H1 (cell line): ENCODE results near the gene CFAP97D1. TPM values are rescaled to one million over a fixed set of nuclear protein-coding genes. Genes with fewer than 3 reads are reported as not detected.

Source experiments
- CTCF ChIA-PET: fragments of 300-600 bp; sonication (Branson Sonifier 250); formaldehyde crosslinking; loops from one replicate; lab custom pipeline; 2021; ENCODE audit not compliant: partially characterized antibody; lab: Charles Lee
- POLR2A ChIA-PET: fragments of 300-600 bp; sonication (Branson Sonifier 250); formaldehyde crosslinking; loops from one replicate; lab custom pipeline; 2021; ENCODE audit warnings: inconsistent platforms; ENCODE audit not compliant: partially characterized antibody; lab: Charles Lee
- DNase-seq, 2 experiments: peaks; one replicate each; pipeline versions ENCODE4 v3.0.0 to v3.0.0-alpha.2; 2010 to 2022; ENCODE audit warnings: low spot score in 2 of 2, low read depth in 1 of 2, mixed read lengths in 1 of 2
- FAIRE-seq: peaks from 2 replicates; lab custom pipeline; 2011; peaks lifted over from hg19 to GRCh38; lab: Jason Lieb, UNC
- H2AFZ ChIP-seq: 2 replicates; pipeline ENCODE4 v1.8.1; 2012; ENCODE audit warnings: low read length, inconsistent platforms
- H2AK5ac ChIP-seq: 2 replicates; pipeline ENCODE4 v1.6.1; 2013; ENCODE audit warnings: low read depth, low read length
- H2BK120ac ChIP-seq: replicated peaks from 2 replicates; pipeline ENCODE3; 2013; ENCODE audit warnings: low read depth, low read length, inconsistent platforms
- H2BK12ac ChIP-seq: 2 replicates; pipeline ENCODE4 v1.6.1; 2013; ENCODE audit warnings: low read depth, low read length
- H2BK15ac ChIP-seq: 2 replicates; pipeline ENCODE4 v1.6.1; 2013; ENCODE audit warnings: low read length
- H2BK20ac ChIP-seq: 2 replicates; pipeline ENCODE4 v1.6.1; 2013; ENCODE audit warnings: low read length
- H2BK5ac ChIP-seq: 2 replicates; pipeline ENCODE4 v1.6.1; 2013; ENCODE audit warnings: low read depth, low read length
- H3K14ac ChIP-seq: 2 replicates; pipeline ENCODE4 v1.6.1; 2013; ENCODE audit warnings: inconsistent platforms; ENCODE audit not compliant: insufficient read length
- H3K18ac ChIP-seq: 2 replicates; pipeline ENCODE4 v1.6.1; 2013; ENCODE audit warnings: low read length; ENCODE audit errors: extremely low read depth
- H3K23ac ChIP-seq: 2 replicates; pipeline ENCODE4 v1.6.1; 2013; ENCODE audit warnings: inconsistent platforms; ENCODE audit not compliant: insufficient read length
- H3K23me2 ChIP-seq: 2 replicates; pipeline ENCODE4 v1.6.1; 2013; ENCODE audit warnings: low read depth, low read length
- H3K27ac ChIP-seq: 2 replicates; pipeline ENCODE4 v1.6.1; 2011; ENCODE audit warnings: low read depth, low read length, inconsistent platforms
- H3K27me3 ChIP-seq, 4 experiments: replicated peaks in 1 of 4; 1 replicate in 1 of 4; 2 replicates in 3 of 4; pipeline versions ENCODE4 v1.6.1 to v1.8.1; 2011 to 2013; ENCODE audit warnings: low read length in 3 of 4, mild to moderate bottlenecking in 3 of 4, inconsistent platforms in 2 of 4, mixed read lengths in 2 of 4, moderate library complexity in 1 of 4; ENCODE audit not compliant: control insufficient read depth in 3 of 4, insufficient read depth in 3 of 4; ENCODE audit errors: extremely low read depth in 1 of 4
- H3K36me3 ChIP-seq, 4 experiments: 2 replicates each; pipeline versions ENCODE4 v1.6.1 to v1.8.1; 2011 to 2013; ENCODE audit warnings: mild to moderate bottlenecking in 4 of 4, low read length in 3 of 4, moderate library complexity in 2 of 4, control low read depth in 1 of 4, inconsistent platforms in 1 of 4; ENCODE audit not compliant: insufficient read depth in 4 of 4, control insufficient read depth in 2 of 4
- H3K4ac ChIP-seq: replicated peaks from 2 replicates; pipeline ENCODE3; 2013; ENCODE audit warnings: low read length, low read depth, mixed read lengths, inconsistent platforms; ENCODE audit not compliant: insufficient read length
- H3K4me1 ChIP-seq, 4 experiments: replicated peaks in 1 of 4; 1 replicate in 1 of 4; 2 replicates in 3 of 4; pipeline versions ENCODE4 v1.6.1 to v1.8.1; 2011 to 2013; ENCODE audit warnings: low read length in 3 of 4, inconsistent platforms in 2 of 4, mixed read lengths in 1 of 4; ENCODE audit not compliant: insufficient read depth in 4 of 4, control insufficient read depth in 3 of 4
- H3K4me2 ChIP-seq, 2 experiments: 2 replicates each; pipeline versions ENCODE4 v1.6.1 to v1.8.1; 2011 to 2013; ENCODE audit warnings: low read depth in 2 of 2, low read length in 2 of 2, control low read depth in 1 of 2, inconsistent platforms in 1 of 2, mild to moderate bottlenecking in 1 of 2; ENCODE audit not compliant: insufficient read depth in 1 of 2
- H3K4me3 ChIP-seq, 4 experiments: fragments of 200-600, 300-600 bp in 1 of 4; sonication (generic), shearing (Covaris generic), sonication (Bioruptor Twin) in 1 of 4; 2 replicates each; pipeline versions ENCODE4 v1.5.1 to v1.8.1; 2011 to 2016; ENCODE audit warnings: low read length in 4 of 4, low read depth in 3 of 4, control low read depth in 2 of 4, inconsistent platforms in 2 of 4, mild to moderate bottlenecking in 2 of 4, mixed read lengths in 1 of 4, moderate library complexity in 1 of 4; ENCODE audit not compliant: insufficient read depth in 2 of 4; ENCODE audit errors: extremely low read depth in 1 of 4
- H3K56ac ChIP-seq: replicated peaks from 2 replicates; pipeline ENCODE3; 2013; ENCODE audit warnings: low read depth, mild to moderate bottlenecking, mixed read lengths, low read length, inconsistent platforms; ENCODE audit not compliant: insufficient read length
- H3K79me1 ChIP-seq: 2 replicates; pipeline ENCODE4 v1.6.1; 2013; ENCODE audit warnings: low read depth, low read length, control low read depth
- H3K79me2 ChIP-seq, 2 experiments: 2 replicates each; pipeline versions ENCODE4 v1.6.1 to v1.8.1; 2012 to 2013; ENCODE audit warnings: low read length in 2 of 2, mild to moderate bottlenecking in 2 of 2, inconsistent platforms in 1 of 2; ENCODE audit not compliant: insufficient read depth in 2 of 2, control insufficient read depth in 1 of 2
- H3K9ac ChIP-seq, 4 experiments: replicated peaks in 1 of 4; 1 replicate in 1 of 4; 2 replicates in 3 of 4; pipeline versions ENCODE4 v1.6.1 to v1.8.1; 2011 to 2013; ENCODE audit warnings: low read depth in 3 of 4, low read length in 3 of 4, control low read depth in 2 of 4, mild to moderate bottlenecking in 2 of 4, moderate library complexity in 2 of 4, inconsistent platforms in 1 of 4; ENCODE audit errors: extremely low read depth in 1 of 4
- H3K9me3 ChIP-seq, 2 experiments: 2 replicates each; pipeline versions ENCODE4 v1.6.1 to v1.8.1; 2012 to 2013; ENCODE audit warnings: mild to moderate bottlenecking in 2 of 2, moderate library complexity in 2 of 2, control low read depth in 1 of 2, inconsistent platforms in 1 of 2, low read depth in 1 of 2, low read length in 1 of 2, mixed read lengths in 1 of 2; ENCODE audit not compliant: insufficient read depth in 2 of 2
- H4K20me1 ChIP-seq, 2 experiments: replicated peaks in 1 of 2; 2 replicates each; pipeline versions ENCODE3 to v1.8.1; 2011 to 2013; ENCODE audit warnings: inconsistent platforms in 2 of 2, low read length in 2 of 2, mild to moderate bottlenecking in 1 of 2; ENCODE audit not compliant: insufficient read depth in 2 of 2, control insufficient read depth in 1 of 2
- H4K5ac ChIP-seq: 2 replicates; pipeline ENCODE4 v1.6.1; 2013; ENCODE audit warnings: low read length, low read depth, mixed read lengths, inconsistent platforms; ENCODE audit not compliant: insufficient read length
- H4K8ac ChIP-seq: 2 replicates; pipeline ENCODE4 v1.8.0; 2013; ENCODE audit warnings: mild to moderate bottlenecking, moderate library complexity, low read length, inconsistent platforms; ENCODE audit not compliant: insufficient read depth; ENCODE audit errors: extremely low read depth
- H4K91ac ChIP-seq: replicated peaks from 2 replicates; pipeline ENCODE3; 2013; ENCODE audit warnings: low read length, mixed read lengths, inconsistent platforms; ENCODE audit not compliant: insufficient read length
- FOSL1 ChIP-seq: IDR thresholded peaks from 2 replicates; pipeline ENCODE4 v1.6.1; 2011; ENCODE audit warnings: mild to moderate bottlenecking, low read depth, low read length, moderate library complexity; ENCODE audit not compliant: insufficient read depth
- RFX5 ChIP-seq: IDR thresholded peaks from 2 replicates; pipeline ENCODE4 v1.6.1; 2011; ENCODE audit warnings: low read depth, low read length, improper control_type of control experiment, borderline replicate concordance
- TCF12 ChIP-seq: IDR thresholded peaks from 2 replicates; pipeline ENCODE4 v1.6.1; 2011; ENCODE audit warnings: low read depth, mild to moderate bottlenecking, low read length
- TEAD4 ChIP-seq: IDR thresholded peaks from 2 replicates; pipeline ENCODE4 v1.6.1; 2012; ENCODE audit warnings: low read depth, low read length, inconsistent platforms, mixed read lengths
- WGBS, 2 experiments: shearing (Covaris generic) in 1 of 2; methylation state at CpG; one replicate each; pipeline versions ENCODE4 v1.1.6 to v1.1.7; 2013 to 2015; ENCODE audit warnings: low lambda C conversion rate in 2 of 2, mixed read lengths in 2 of 2, inconsistent platforms in 1 of 2, low coverage in 1 of 2, missing lambda C conversion rate in 1 of 2; ENCODE audit not compliant: insufficient replicate concordance in 2 of 2, insufficient coverage in 1 of 2, insufficient read length in 1 of 2; ENCODE audit errors: extremely low coverage in 1 of 2, missing lambda C conversion rate in 1 of 2; 5-methylcytosine and 5-hydroxymethylcytosine counted together
- polyA plus RNA-seq, 7 experiments: library from polyadenylated mRNA; depleted of rRNA in 3 of 7; stranded (reverse) in 5 of 7; unstranded in 2 of 7; fragments of >200 nt in 5 of 7; fragments of 200-250 nt in 2 of 7; gene quantifications; 1 replicate in 5 of 7; 2 replicates in 1 of 7; 4 replicates in 1 of 7; pipeline versions ENCODE4 v1.2.1 to v1.2.3, GENCODE V29; 2011 to 2013; ENCODE audit warnings: missing spikeins in 2 of 7, mixed read lengths in 2 of 7
- total RNA-seq: library from RNA; stranded (reverse); fragmentation: NEBNext Ultra II Directional; extraction: Animal tissue kit (Norgen Biotek cat#: 25700); gene quantifications from 2 replicates; pipeline ENCODE4 v1.2.1, GENCODE V29; 2021

Gene CFAP97D1
- total and polyA plus RNA-seq, 2 of the 8 experiments (the other 6 are each of a cell fraction or from before 2014, with no cell fraction given): 0.02 to 0.07 TPM

DNA sequence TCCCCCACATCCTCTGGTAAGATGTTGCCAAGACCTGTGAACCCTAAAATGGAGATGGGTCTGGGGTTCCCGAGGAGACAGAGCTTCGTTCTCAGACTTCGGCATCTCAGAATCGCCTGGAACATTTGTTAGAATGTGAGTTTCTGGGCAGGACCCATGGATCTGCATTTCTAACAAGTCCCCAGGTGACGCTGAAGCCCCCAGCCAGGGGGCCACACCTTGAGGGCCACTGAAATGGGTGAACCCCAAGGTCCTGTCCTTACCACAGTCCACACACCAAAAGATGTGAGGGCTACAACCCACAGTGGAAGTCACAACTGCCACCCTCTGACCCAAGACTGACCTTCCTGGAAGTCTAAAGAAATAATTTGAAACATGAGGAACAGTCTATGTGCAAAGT, 38.7 kb downstream of the CFAP97D1 start:
- H3K14ac ChIP-seq: no peak overlapping the region
- no peak overlapping the region for H2BK120ac ChIP-seq
- H2BK5ac ChIP-seq: no peak overlapping the region
- H3K23me2 ChIP-seq: no peaks in the 10 kb centered on the region
- H3K9ac ChIP-seq: no peak overlapping the region
- no peaks in the 10 kb centered on the region for H3K79me2 ChIP-seq
- no peaks in the 10 kb centered on the region for H4K20me1 ChIP-seq
- H2BK15ac ChIP-seq: no peak overlapping the region
- no peaks in the 10 kb centered on the region; a peak in 1 of 7 replicates for H3K4me1 ChIP-seq
- H2BK12ac ChIP-seq: no peak overlapping the region
- FAIRE-seq (no peak), DNase-seq (no peak)
- no peak overlapping the region for H4K5ac ChIP-seq
- H3K9me3 ChIP-seq: no peaks in the 10 kb centered on the region
- POLR2A ChIA-PET: interaction anchor here (0.7 to 1.1 kb wide), 4 partner anchors 8 to 414 kb away, joined by 3 to 4 read pairs (median 3); no protein-coding TSS in a partner anchor
- no peaks in the 10 kb centered on the region for H3K27me3 ChIP-seq
- H3K4ac ChIP-seq: no peak overlapping the region
- H3K23ac ChIP-seq: no peak overlapping the region
- H2AFZ ChIP-seq: no peak overlapping the region
- H3K27ac ChIP-seq: no peak overlapping the region
- H2AK5ac ChIP-seq: no peak overlapping the region
- no peaks in the 10 kb centered on the region for H3K36me3 ChIP-seq
- H4K91ac ChIP-seq: no peak overlapping the region
- no peak for TF ChIP-seq TEAD4
- TF ChIP-seq FOSL1: no peak
- no peak for TF ChIP-seq TCF12
- TF ChIP-seq RFX5: no peak
- no peak overlapping the region for H3K18ac ChIP-seq
- H3K56ac ChIP-seq: no peak overlapping the region
- CTCF ChIA-PET: interaction anchor here (0.6 to 3.7 kb wide), 10 partner anchors 12 to 1215 kb away, joined by 3 to 22 read pairs (median 4); partner anchors contain the start of gene CD300LG
- H4K8ac ChIP-seq: no peak overlapping the region
- H3K4me2 ChIP-seq: no peak overlapping the region
- H3K79me1 ChIP-seq: no peaks in the 10 kb centered on the region
- 88% methylated on average over 5 of the region's 5 CpGs; no CpG with 5 or more reads in 1 of the 2 experiments for WGBS, 2 experiments
- no peak overlapping the region for H2BK20ac ChIP-seq
- H3K4me3 ChIP-seq: no peak overlapping the region
